ENCODE measurements around the gene PKNOX2.

DNA sequence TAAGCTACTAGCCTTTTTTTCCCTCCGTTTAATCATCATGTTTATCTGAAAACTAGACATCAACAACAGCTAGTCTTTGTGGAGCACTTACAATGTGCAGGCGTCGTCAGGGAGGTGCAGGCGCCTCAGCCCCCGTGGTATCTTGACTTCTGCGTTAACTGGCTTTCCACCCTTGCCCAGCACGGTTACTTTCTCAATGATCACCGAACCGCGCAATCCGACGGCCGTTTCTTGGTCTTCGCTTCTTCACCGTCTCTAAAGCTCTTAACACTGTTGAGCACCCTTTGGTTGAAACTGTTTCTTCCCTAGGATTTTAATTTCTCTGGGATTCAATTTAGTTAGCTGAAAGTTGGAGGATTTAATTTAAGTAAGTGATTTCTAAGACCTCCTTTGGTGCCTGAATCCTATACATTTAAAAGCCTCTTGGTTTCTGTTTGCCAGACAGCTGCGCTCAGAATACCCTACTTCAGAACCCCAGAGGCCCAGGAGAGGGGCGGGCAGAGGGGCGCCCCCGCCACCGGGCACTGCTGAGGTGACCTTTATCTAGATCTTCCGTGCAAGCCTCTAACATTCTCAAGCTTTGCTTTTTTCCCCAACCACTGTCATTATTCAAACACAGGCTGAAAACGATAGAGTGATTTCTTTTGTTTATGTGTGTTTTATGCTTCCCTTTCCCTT, 35.1 kb upstream of the PKNOX2 start:
- TF ChIP-seq, protein P1, sequence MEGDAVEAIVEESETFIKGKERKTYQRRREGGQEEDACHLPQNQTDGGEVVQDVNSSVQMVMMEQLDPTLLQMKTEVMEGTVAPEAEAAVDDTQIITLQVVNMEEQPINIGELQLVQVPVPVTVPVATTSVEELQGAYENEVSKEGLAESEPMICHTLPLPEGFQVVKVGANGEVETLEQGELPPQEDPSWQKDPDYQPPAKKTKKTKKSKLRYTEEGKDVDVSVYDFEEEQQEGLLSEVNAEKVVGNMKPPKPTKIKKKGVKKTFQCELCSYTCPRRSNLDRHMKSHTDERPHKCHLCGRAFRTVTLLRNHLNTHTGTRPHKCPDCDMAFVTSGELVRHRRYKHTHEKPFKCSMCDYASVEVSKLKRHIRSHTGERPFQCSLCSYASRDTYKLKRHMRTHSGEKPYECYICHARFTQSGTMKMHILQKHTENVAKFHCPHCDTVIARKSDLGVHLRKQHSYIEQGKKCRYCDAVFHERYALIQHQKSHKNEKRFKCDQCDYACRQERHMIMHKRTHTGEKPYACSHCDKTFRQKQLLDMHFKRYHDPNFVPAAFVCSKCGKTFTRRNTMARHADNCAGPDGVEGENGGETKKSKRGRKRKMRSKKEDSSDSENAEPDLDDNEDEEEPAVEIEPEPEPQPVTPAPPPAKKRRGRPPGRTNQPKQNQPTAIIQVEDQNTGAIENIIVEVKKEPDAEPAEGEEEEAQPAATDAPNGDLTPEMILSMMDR (IDR thresholded peaks at IDR 0.05) = no peak
- TF ChIP-seq EP300 (IDR thresholded peaks at IDR 0.05) (no peak), POLR2AphosphoS5 (IDR thresholded peaks at IDR 0.05) (no peak)

Measured in suprapubic skin (tissue), 4 donors.